HFFc6 (cell line): ENCODE data around the gene PIAS1. TPM values are rescaled to one million over a fixed set of nuclear protein-coding genes. Genes with fewer than 3 reads are reported as not detected.
"Not testable (repeated sequence)": the region's sequence is repeated elsewhere in the genome, so short reads cannot be mapped to it uniquely, and the experiment has no call there.

Experiments used
- DNase-seq: peaks from one replicate; pipeline ENCODE4 v3.0.0-alpha.2; 2018
- H3K27ac Mint-ChIP-seq: 2 replicates; pipeline ENCODE4 v1.8.0; 2020; ENCODE audit warnings: mild to moderate bottlenecking, mixed read lengths
- H3K27me3 Mint-ChIP-seq: 2 replicates; pipeline ENCODE4 v1.8.0; 2021; ENCODE audit warnings: mild to moderate bottlenecking, moderate library complexity, mixed read lengths; ENCODE audit not compliant: insufficient read depth
- H3K36me3 Mint-ChIP-seq: 2 replicates; pipeline ENCODE4 v1.8.0; 2021; ENCODE audit warnings: low read depth, mixed read lengths
- H3K4me1 Mint-ChIP-seq: 2 replicates; pipeline ENCODE4 v1.8.0; 2020; ENCODE audit warnings: low read depth, mixed read lengths
- H3K4me3 Mint-ChIP-seq: 2 replicates; pipeline ENCODE4 v1.8.0; 2020; ENCODE audit warnings: mild to moderate bottlenecking, moderate library complexity, mixed read lengths
- H3K9me3 Mint-ChIP-seq: 2 replicates; pipeline ENCODE4 v1.8.0; 2020; ENCODE audit warnings: mild to moderate bottlenecking, mixed read lengths
- total RNA-seq, 6 experiments: library from RNA; stranded (reverse); fragmentation: NEBNext Ultra II Directional; extraction: Animal tissue kit (Norgen Biotek cat#: 25700); gene quantifications; 2 replicates in 1 of 6; 3 replicates in 5 of 6; pipeline ENCODE4 v1.2.3, GENCODE V29; 2021
- TF ChIP-seq, protein P1 (sequence below): fragments of 200-600 bp; sonication (generic); IDR thresholded peaks from 2 replicates; pipeline ENCODE4 v1.5.0; 2021; ENCODE audit warnings: antibody characterized with exemption, mild to moderate bottlenecking

Gene PIAS1
- total RNA-seq, 6 experiments from 2014 or later: 23.7 to 31.8 (median 27.6) TPM

DNA sequence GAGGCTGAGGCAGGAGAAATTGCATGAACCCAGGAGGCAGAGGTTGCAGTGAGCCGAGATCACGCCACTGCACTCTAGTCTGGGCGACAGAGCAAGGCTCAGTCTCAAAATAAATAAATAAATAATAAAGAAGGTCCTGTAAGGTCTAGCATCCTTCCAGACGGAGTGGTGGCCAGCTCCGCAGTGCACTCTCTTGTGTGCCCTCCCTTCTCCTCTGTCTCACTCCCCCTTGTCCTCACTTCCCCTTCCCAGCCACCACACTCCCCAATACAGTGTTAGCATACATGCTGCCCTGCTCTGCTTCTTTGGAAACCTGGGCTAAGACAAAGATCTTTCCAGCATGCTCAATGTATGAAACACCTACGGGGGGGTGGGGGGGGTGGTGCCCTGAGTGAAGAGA is 178.8 kb downstream of the PIAS1 start:
- TF ChIP-seq, protein P1, sequence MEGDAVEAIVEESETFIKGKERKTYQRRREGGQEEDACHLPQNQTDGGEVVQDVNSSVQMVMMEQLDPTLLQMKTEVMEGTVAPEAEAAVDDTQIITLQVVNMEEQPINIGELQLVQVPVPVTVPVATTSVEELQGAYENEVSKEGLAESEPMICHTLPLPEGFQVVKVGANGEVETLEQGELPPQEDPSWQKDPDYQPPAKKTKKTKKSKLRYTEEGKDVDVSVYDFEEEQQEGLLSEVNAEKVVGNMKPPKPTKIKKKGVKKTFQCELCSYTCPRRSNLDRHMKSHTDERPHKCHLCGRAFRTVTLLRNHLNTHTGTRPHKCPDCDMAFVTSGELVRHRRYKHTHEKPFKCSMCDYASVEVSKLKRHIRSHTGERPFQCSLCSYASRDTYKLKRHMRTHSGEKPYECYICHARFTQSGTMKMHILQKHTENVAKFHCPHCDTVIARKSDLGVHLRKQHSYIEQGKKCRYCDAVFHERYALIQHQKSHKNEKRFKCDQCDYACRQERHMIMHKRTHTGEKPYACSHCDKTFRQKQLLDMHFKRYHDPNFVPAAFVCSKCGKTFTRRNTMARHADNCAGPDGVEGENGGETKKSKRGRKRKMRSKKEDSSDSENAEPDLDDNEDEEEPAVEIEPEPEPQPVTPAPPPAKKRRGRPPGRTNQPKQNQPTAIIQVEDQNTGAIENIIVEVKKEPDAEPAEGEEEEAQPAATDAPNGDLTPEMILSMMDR: no peak
- Mint-ChIP-seq H3K4me3 (no peak overlapping the region), H3K9me3 (no peaks in the 10 kb centered on the region), H3K4me1 (peaks cover 26% of the 10 kb centered on the region), H3K27me3 (peaks cover 3% of the 10 kb centered on the region), H3K27ac (no peak overlapping the region), H3K36me3 (no peaks in the 10 kb centered on the region; the same call in 1 of the 2 replicates)
- no peak for DNase-seq

DNA sequence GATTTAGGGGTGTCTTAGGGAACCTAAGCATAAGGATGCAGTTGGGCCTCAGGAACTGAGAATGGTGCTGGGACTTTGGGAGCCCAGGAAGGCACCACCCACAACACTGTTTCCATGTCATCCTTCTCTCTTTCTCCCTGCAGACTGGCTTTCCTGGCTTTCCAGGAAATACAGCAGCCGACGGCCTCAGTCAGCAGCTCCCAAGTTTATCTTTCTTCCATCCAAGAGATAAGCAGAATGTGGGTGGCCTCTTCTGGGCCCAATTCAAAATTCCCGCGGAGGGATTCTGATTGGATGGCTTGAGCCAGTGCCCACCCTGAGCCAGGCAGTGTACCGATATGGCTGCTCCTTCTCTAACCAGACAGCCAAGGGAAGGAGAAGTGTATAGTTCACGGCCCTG is 179.9 kb downstream of the PIAS1 start:
- TF ChIP-seq, protein P1: no peak
- no peak for DNase-seq
- Mint-ChIP-seq H3K27me3 (peaks cover 3% of the 10 kb centered on the region), H3K4me3 (no peak overlapping the region), H3K36me3 (no peaks in the 10 kb centered on the region), H3K27ac (no peak overlapping the region), H3K4me1 (peaks cover 16% of the 10 kb centered on the region), H3K9me3 (no peaks in the 10 kb centered on the region)

DNA sequence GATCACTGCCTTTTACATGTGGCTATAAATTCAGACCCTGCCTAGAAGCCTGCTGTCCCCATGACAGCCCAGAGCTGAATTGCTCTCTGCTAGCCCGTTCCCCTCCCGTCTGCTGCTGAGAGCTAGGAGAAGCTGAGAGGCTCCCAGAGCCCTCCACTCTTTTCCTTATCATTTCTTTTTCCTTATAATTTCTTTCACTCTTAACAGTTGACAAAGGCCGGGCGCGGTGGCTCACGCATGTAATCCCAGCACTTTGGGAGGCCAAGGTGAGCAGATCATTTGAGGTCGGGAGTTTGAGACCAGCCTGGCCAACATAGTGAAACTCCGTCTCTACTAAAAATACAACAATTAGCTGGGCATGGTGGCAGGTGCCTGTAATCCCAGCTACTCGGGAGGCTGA is 180.4 kb downstream of the PIAS1 start:
- DNase-seq, H3K9me3 Mint-ChIP-seq, H3K27ac Mint-ChIP-seq, H3K36me3 Mint-ChIP-seq, H3K4me3 Mint-ChIP-seq, H3K27me3 Mint-ChIP-seq: not testable (repeated sequence)
- H3K4me1 Mint-ChIP-seq: peaks cover 16% of the 10 kb centered on the region

DNA sequence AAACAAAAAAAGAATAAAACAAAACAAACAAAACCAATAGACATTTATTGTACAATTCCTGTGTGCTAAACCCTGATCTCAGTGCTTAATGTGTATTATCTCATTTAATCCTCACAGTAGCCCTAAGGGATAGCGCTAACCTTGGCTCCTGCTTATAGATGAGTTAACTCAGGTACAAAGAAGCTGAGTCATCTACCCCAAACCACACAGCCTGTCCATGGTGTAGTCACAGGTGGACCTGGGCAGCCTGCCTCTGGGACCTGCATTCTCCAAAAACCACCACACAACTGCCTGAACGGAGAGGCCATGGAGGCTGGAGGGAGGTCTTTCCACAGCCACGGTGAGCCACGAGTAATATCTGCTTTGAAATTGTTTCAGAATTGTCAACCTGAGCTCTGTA is 180.9 kb downstream of the PIAS1 start:
- Mint-ChIP-seq H3K4me3 (no peak overlapping the region), H3K9me3 (no peaks in the 10 kb centered on the region), H3K27ac (no peak overlapping the region), H3K4me1 (peaks cover 12% of the 10 kb centered on the region), H3K27me3 (peaks cover 3% of the 10 kb centered on the region), H3K36me3 (no peaks in the 10 kb centered on the region)
- no peak for DNase-seq
- TF ChIP-seq, protein P1: no peak

DNA sequence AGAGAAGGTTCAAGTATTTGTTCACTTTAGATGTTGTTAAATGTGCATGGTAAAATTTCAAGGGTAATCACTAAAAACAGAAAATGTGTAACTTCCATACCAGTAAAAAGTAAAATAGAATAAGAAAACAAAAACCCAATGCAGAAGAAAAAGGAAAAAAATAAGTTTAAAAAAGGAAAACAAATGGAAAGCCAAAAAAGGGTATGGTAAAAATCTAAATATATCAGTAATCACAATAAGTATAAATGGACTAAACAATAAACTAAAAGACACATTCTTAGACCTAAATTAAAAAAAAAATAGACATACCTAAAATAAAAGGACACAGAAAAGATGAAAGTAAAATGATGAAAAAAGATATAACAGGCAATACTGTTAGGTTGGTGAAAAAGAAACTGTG is 184.9 kb downstream of the PIAS1 start:
- no peak overlapping the region for H3K4me3 Mint-ChIP-seq
- no peaks in the 10 kb centered on the region for H3K36me3 Mint-ChIP-seq
- H3K27ac Mint-ChIP-seq: no peak overlapping the region
- peaks cover 3% of the 10 kb centered on the region for H3K27me3 Mint-ChIP-seq
- H3K9me3 Mint-ChIP-seq: 0 out of 2 replicates have a peak, but pooled peaks cover 3% of the 10 kb centered on the region
- TF ChIP-seq, protein P1: no peak
- no peaks in the 10 kb centered on the region for H3K4me1 Mint-ChIP-seq
- DNase-seq: no peak

DNA sequence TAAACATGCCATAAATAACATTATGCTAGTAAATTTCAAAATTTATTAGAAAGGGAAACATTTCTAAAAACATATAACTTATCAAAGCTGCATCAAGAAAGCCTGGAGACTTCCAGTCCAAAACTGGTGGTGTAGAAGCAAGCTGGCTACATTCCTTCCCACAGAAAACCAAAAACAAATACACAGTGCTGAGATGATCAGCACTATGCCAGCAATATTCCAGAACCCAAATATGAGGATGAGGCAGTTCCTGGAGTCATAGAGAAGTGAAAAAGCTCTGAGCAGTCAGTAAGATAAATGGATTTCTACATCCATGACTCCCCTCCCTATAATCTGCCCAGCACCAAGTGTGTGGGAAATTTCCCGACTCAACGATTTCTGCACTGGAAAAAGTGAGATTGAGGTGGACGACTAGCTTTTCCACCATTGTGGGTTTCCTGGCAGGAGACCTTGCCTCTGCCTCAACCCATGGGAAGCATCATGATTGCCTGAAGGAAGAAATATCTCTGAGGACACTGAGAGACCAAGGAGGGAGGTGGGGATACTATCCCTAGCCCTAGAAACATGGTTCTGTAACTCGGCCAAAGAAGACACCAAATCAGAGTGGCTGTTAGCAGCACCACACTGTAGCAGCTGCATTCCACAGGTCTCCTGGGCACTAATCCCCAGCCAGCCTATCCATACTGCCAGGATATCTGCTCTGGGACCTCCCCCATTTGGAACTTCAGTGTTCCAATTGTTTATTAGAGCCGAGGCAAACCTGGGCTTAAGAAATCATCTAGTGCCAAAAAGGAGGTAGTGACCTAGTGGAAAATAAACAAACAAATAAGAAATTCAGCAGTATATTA is 187.2 kb downstream of the PIAS1 start:
- Mint-ChIP-seq H3K36me3 (no peaks in the 10 kb centered on the region), H3K27ac (no peak overlapping the region), H3K4me3 (no peak overlapping the region), H3K27me3 (no peaks in the 10 kb centered on the region; the same call in 1 of the 2 replicates), H3K9me3 (peaks cover 9% of the 10 kb centered on the region; the same call in 1 of the 2 replicates), H3K4me1 (no peaks in the 10 kb centered on the region)
- TF ChIP-seq, protein P1: no peak
- DNase-seq: no peak
